ENCODE data around the gene LCLAT1.

Gene LCLAT1

DNA sequence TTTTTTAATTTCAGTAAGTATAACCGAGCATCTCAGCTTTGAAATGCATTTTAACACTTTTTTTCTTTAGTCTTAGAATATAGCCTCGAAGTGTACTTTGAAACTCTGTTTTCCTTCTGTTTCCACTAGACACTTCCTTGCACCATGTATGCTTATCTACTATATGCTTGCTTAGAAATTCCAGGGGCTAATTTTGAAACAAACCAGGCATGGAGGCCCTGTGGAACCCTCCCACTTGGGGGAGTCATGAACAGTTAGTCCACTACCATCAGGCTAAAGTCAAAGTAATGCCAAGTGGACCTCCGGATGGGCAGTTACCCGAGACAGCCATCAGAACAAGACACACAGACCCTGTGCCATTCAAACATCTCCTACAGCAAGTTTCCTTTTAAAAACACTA, 120.3 kb downstream of the LCLAT1 start:
- DNase-seq = no peak
- Histone ChIP-seq H3K4me2 (ENCODE audit: insufficient read depth, low read length) (no peak overlapping the region), H3K27ac (ENCODE audit: low read length) (no peak overlapping the region), H3K36me3 (ENCODE audit: insufficient read depth, low read length) (peaks cover 7% of the 10 kb centered on the region; the same call in 1 of the 2 replicates), H4K20me1 (ENCODE audit: insufficient read depth, low read length) (no peaks in the 10 kb centered on the region), H3K9ac (ENCODE audit: low read depth, low read length) (no peak overlapping the region), H3K27me3 (ENCODE audit: insufficient read depth, low read length, poor library complexity) (no peaks in the 10 kb centered on the region), H2AFZ (ENCODE audit: low read depth, low read length) (no peak overlapping the region), H3K79me2 (ENCODE audit: insufficient read depth, low read length) (no peaks in the 10 kb centered on the region), H3K9me3 (ENCODE audit: insufficient read depth, low read length, severe bottlenecking) (no peaks in the 10 kb centered on the region), H3K4me3 (ENCODE audit: low read depth in 1 of 2, low read length in 2 of 2) (no peak overlapping the region), H3K4me1 (ENCODE audit: insufficient read depth, low read length) (no peaks in the 10 kb centered on the region)
- TF ChIP-seq, protein P1, sequence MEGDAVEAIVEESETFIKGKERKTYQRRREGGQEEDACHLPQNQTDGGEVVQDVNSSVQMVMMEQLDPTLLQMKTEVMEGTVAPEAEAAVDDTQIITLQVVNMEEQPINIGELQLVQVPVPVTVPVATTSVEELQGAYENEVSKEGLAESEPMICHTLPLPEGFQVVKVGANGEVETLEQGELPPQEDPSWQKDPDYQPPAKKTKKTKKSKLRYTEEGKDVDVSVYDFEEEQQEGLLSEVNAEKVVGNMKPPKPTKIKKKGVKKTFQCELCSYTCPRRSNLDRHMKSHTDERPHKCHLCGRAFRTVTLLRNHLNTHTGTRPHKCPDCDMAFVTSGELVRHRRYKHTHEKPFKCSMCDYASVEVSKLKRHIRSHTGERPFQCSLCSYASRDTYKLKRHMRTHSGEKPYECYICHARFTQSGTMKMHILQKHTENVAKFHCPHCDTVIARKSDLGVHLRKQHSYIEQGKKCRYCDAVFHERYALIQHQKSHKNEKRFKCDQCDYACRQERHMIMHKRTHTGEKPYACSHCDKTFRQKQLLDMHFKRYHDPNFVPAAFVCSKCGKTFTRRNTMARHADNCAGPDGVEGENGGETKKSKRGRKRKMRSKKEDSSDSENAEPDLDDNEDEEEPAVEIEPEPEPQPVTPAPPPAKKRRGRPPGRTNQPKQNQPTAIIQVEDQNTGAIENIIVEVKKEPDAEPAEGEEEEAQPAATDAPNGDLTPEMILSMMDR (IDR thresholded peaks at IDR 0.05; ENCODE audit: borderline replicate concordance, extremely low read depth, low read length, poor library complexity, severe bottlenecking) = no peak
- TF ChIP-seq EZH2 (IDR thresholded peaks at IDR 0.05; ENCODE audit: borderline replicate concordance, low read depth, low read length, severe bottlenecking) = no peak
- no peak for ATAC-seq (ENCODE audit: insufficient read depth, low read depth)

GRCh38 chr2:30569946-30570345, 122.9 kb downstream of the LCLAT1 start:
- TF ChIP-seq, protein P1 (IDR thresholded peaks at IDR 0.05; ENCODE audit: borderline replicate concordance, extremely low read depth, low read length, poor library complexity, severe bottlenecking) = no peak
- TF ChIP-seq EZH2 (IDR thresholded peaks at IDR 0.05; ENCODE audit: borderline replicate concordance, low read depth, low read length, severe bottlenecking) = no peak
- no peak for ATAC-seq (ENCODE audit: insufficient read depth, low read depth)
- no peak overlapping the region for H2AFZ ChIP-seq (ENCODE audit: low read depth, low read length)

DNA sequence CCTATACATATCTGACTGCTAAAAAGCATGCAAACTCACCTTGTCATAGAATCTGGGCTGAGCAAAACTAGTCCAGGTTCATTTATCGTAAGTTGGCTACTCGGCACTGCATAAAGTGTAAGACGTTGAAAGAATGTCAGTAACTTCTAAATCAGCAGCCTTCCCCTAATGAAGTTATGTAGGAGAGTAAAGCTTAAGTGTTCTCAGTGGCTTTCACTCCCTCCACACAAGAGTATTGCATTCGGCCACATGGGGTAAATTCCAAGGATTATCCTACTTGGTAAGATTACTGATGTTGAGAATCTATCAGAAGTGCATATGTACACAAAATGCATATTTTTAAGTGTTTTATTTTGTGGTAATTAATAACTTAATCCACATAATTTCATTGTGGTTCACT, 130.1 kb downstream of the LCLAT1 start:
- no peaks in the 10 kb centered on the region for H3K9me3 ChIP-seq (ENCODE audit: insufficient read depth, low read length, severe bottlenecking)
- no peak overlapping the region for H3K4me2 ChIP-seq (ENCODE audit: insufficient read depth, low read length)
- no peak overlapping the region for H3K9ac ChIP-seq (ENCODE audit: low read depth, low read length)
- no peak overlapping the region for H3K27ac ChIP-seq (ENCODE audit: low read length)
- TF ChIP-seq EZH2 (IDR thresholded peaks at IDR 0.05; ENCODE audit: borderline replicate concordance, low read depth, low read length, severe bottlenecking) = no peak
- TF ChIP-seq, protein P1 (IDR thresholded peaks at IDR 0.05; ENCODE audit: borderline replicate concordance, extremely low read depth, low read length, poor library complexity, severe bottlenecking) = no peak
- H3K4me3 ChIP-seq (ENCODE audit: low read depth in 1 of 2, low read length in 2 of 2) = no peak overlapping the region
- no peaks in the 10 kb centered on the region for H3K27me3 ChIP-seq (ENCODE audit: insufficient read depth, low read length, poor library complexity)
- 0 out of 2 replicates have a peak, but pooled peaks cover 5% of the 10 kb centered on the region for H3K36me3 ChIP-seq (ENCODE audit: insufficient read depth, low read length)
- no peak for ATAC-seq (ENCODE audit: insufficient read depth, low read depth)
- no peaks in the 10 kb centered on the region for H3K79me2 ChIP-seq (ENCODE audit: insufficient read depth, low read length)
- H4K20me1 ChIP-seq (ENCODE audit: insufficient read depth, low read length) = no peaks in the 10 kb centered on the region
- H3K4me1 ChIP-seq (ENCODE audit: insufficient read depth, low read length) = no peaks in the 10 kb centered on the region
- no peak overlapping the region for H2AFZ ChIP-seq (ENCODE audit: low read depth, low read length)
- no peak for DNase-seq

More at GRCh38 chr2:30569946-30570345, 122.9 kb downstream of the LCLAT1 start:
- Histone ChIP-seq H3K9ac (ENCODE audit: low read depth, low read length) (no peak overlapping the region), H3K27ac (ENCODE audit: low read length) (no peak overlapping the region), H3K4me2 (ENCODE audit: insufficient read depth, low read length) (no peak overlapping the region), H3K27me3 (ENCODE audit: insufficient read depth, low read length, poor library complexity) (no peaks in the 10 kb centered on the region), H4K20me1 (ENCODE audit: insufficient read depth, low read length) (no peaks in the 10 kb centered on the region), H3K4me1 (ENCODE audit: insufficient read depth, low read length) (no peaks in the 10 kb centered on the region), H3K79me2 (ENCODE audit: insufficient read depth, low read length) (no peaks in the 10 kb centered on the region), H3K4me3 (ENCODE audit: low read depth in 1 of 2, low read length in 2 of 2) (no peak overlapping the region), H3K9me3 (ENCODE audit: insufficient read depth, low read length, severe bottlenecking) (no peaks in the 10 kb centered on the region), H3K36me3 (ENCODE audit: insufficient read depth, low read length) (peaks cover 12% of the 10 kb centered on the region; the same call in 1 of the 2 replicates)
- no peak for DNase-seq

DNA sequence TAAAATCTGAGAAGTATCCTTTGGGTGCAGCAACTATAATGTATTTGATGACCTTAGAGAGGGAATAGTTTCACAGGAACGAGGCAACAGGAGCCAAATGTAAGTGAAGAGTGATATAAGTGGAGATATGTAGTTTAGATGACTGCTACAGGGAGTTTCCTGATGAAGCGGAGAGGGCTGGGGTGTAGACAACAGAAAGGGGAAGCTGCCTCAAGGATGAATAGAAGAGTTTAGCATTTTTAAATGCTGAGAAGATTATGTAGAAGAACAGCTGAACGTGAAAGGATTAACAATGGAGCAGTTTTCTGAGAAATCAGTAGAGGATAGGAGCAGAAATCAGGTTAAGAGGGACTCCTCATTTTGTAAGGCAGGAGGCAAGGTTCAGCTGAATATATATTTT, 133.3 kb downstream of the LCLAT1 start:
- TF ChIP-seq EZH2 (IDR thresholded peaks at IDR 0.05; ENCODE audit: borderline replicate concordance, low read depth, low read length, severe bottlenecking) = no peak
- TF ChIP-seq, protein P1 (IDR thresholded peaks at IDR 0.05; ENCODE audit: borderline replicate concordance, extremely low read depth, low read length, poor library complexity, severe bottlenecking) = no peak
- H4K20me1 ChIP-seq (ENCODE audit: insufficient read depth, low read length) = no peaks in the 10 kb centered on the region
- H3K27ac ChIP-seq (ENCODE audit: low read length) = no peak overlapping the region
- H3K4me2 ChIP-seq (ENCODE audit: insufficient read depth, low read length) = no peak overlapping the region
- no peaks in the 10 kb centered on the region for H3K4me1 ChIP-seq (ENCODE audit: insufficient read depth, low read length)
- H3K4me3 ChIP-seq (ENCODE audit: low read depth in 1 of 2, low read length in 2 of 2) = no peak overlapping the region
- ATAC-seq (ENCODE audit: insufficient read depth, low read depth) (no peak), DNase-seq (no peak)
- no peaks in the 10 kb centered on the region for H3K79me2 ChIP-seq (ENCODE audit: insufficient read depth, low read length)
- no peaks in the 10 kb centered on the region for H3K9me3 ChIP-seq (ENCODE audit: insufficient read depth, low read length, severe bottlenecking)
- H3K36me3 ChIP-seq (ENCODE audit: insufficient read depth, low read length) = no peaks in the 10 kb centered on the region
- H2AFZ ChIP-seq (ENCODE audit: low read depth, low read length) = no peak overlapping the region
- no peak overlapping the region for H3K9ac ChIP-seq (ENCODE audit: low read depth, low read length)
- no peaks in the 10 kb centered on the region for H3K27me3 ChIP-seq (ENCODE audit: insufficient read depth, low read length, poor library complexity)

Measured in DND-41 (cell line).